ENCODE data around the gene RELB.

Gene RELB

DNA sequence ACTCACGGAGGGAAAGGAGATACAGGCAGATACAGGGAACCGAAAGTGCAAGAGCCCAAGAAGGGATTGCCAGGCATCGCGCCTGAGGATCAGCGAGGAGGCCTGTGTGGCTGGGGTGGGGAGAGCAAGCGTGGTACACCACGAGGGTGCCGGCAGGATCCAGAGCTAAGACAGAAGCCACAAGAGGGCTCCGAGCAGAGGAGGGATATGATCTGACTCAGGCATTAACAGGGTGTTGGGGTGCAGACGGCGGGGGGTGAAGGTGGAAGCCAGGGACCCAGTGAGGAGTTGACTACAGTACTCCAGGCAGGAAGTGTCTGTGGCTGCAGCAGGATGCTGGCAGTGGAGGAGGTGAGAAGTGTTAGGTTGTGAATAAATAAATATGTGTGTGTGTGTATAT, 86.3 kb downstream of the RELB start:
- peak; percentile 72 for DNase-seq

Data from CD4-positive, alpha-beta T cell treated with Interleukin-17A for 4 hours (primary cell).